GM19452 (cell line): ENCODE results near the gene DMD.
"Not testable (repeated sequence)": the region's sequence is repeated elsewhere in the genome, so short reads cannot be mapped to it uniquely, and the experiment has no call there.

Experiments
- ATAC-seq: cut with Tn5 transposase; IDR thresholded peaks from one replicate; pipeline ENCODE4 v1.9.1; 2021; ENCODE audit not compliant: unreplicated experiment

Gene DMD

GRCh38 chrX:33211356-33212260, at the start of gene DMD:
Gene DMD, minus strand, starts transcription at chrX:33211549. Its CDS starts 237 bp downstream, at chrX:33211312.
- ATAC-seq = no peak

GRCh38 chrX:33252306-33252825, 41.0 kb upstream of the DMD start:
- ATAC-seq = no peak

GRCh38 chrX:33218819-33219218, 7.5 kb upstream of the DMD start:
- no peak for ATAC-seq

GRCh38 chrX:33210156-33210555, 1.2 kb downstream of the DMD start:
- no peak for ATAC-seq

- no peak for ATAC-seq
Measured at GRCh38 chrX:33207056-33207455, 4.3 kb downstream of the DMD start.

GRCh38 chrX:33205321-33205720, 6.0 kb downstream of the DMD start:
- no peak for ATAC-seq

GRCh38 chrX:33204889-33205288, 6.5 kb downstream of the DMD start:
- no peak for ATAC-seq

GRCh38 chrX:33198561-33199279, 12.6 kb downstream of the DMD start:
- no peak for ATAC-seq

- no peak for ATAC-seq
Measured at GRCh38 chrX:33195698-33196097, 15.7 kb downstream of the DMD start.

- no peak for ATAC-seq
Measured at GRCh38 chrX:33194876-33195433, 16.4 kb downstream of the DMD start.

GRCh38 chrX:33194289-33194688, 17.1 kb downstream of the DMD start:
- no peak for ATAC-seq

GRCh38 chrX:33190016-33190415, 21.3 kb downstream of the DMD start:
- no peak for ATAC-seq

GRCh38 chrX:33188881-33189280, 22.5 kb downstream of the DMD start:
- no peak for ATAC-seq

- ATAC-seq = no peak
Measured at GRCh38 chrX:33188286-33188685, 23.1 kb downstream of the DMD start.

GRCh38 chrX:33184803-33185202, 26.5 kb downstream of the DMD start:
- not testable (repeated sequence) for ATAC-seq

- no peak for ATAC-seq
Measured at GRCh38 chrX:33183361-33183760, 28.0 kb downstream of the DMD start.

GRCh38 chrX:33178690-33179089, 32.7 kb downstream of the DMD start:
- no peak for ATAC-seq

- ATAC-seq = no peak
Measured at GRCh38 chrX:33178218-33178617, 33.1 kb downstream of the DMD start.

- ATAC-seq = no peak
Measured at GRCh38 chrX:33175201-33175600, 36.1 kb downstream of the DMD start.

- ATAC-seq = no peak
Measured at GRCh38 chrX:33171041-33171440, 40.3 kb downstream of the DMD start.

- no peak for ATAC-seq
Measured at GRCh38 chrX:33161829-33162228, 49.5 kb downstream of the DMD start.

GRCh38 chrX:33160273-33160672, 51.1 kb downstream of the DMD start:
- ATAC-seq = no peak
